ENCODE measurements around the gene UQCRC1. TPM values are rescaled to one million over a fixed set of nuclear protein-coding genes. Genes with fewer than 3 reads are reported as not detected.
A peak's percentile ranks its signal among the peaks of the same experiment; 100 is the strongest.

UQCRC1 gene
- total RNA-seq, 1 donor from 2014 or later, result 273 TPM

GRCh38 chr3:48625600-48625999 is 16.2 kb upstream of the UQCRC1 start:
- DNase-seq (ENCODE audit: extremely low spot score, unreplicated experiment), result no peak
- Mint-ChIP-seq H3K27me3 (no peaks in the 10 kb centered on the region), H3K36me3 (peaks cover 7% of the 10 kb centered on the region), H3K27ac (no peak overlapping the region), H3K9me3 (no peaks in the 10 kb centered on the region), H3K4me3 (no peak overlapping the region), H3K4me1 (ENCODE audit: unreplicated experiment) (no peaks in the 10 kb centered on the region)
- TF ChIP-seq CTCF (conservative IDR thresholded peaks at IDR 0.05), result no peak

- H3K4me3 Mint-ChIP-seq, result no peak overlapping the region
Observed at GRCh38 chr3:48624767-48625166, 15.3 kb upstream of the UQCRC1 start.

GRCh38 chr3:48623851-48624547 is 14.6 kb upstream of the UQCRC1 start:
- Mint-ChIP-seq H3K9me3 (no peaks in the 10 kb centered on the region), H3K27me3 (no peaks in the 10 kb centered on the region), H3K36me3 (peaks cover under 1% of the 10 kb centered on the region), H3K4me3 (no peak overlapping the region), H3K27ac (peak overlapping the region; percentile 1), H3K4me1 (ENCODE audit: unreplicated experiment) (no peaks in the 10 kb centered on the region)
- no peak for DNase-seq (ENCODE audit: extremely low spot score, unreplicated experiment)
- no peak for TF ChIP-seq CTCF (conservative IDR thresholded peaks at IDR 0.05)

More at GRCh38 chr3:48624767-48625166, 15.3 kb upstream of the UQCRC1 start:
- H3K4me1 Mint-ChIP-seq (ENCODE audit: unreplicated experiment), result no peaks in the 10 kb centered on the region
- H3K27ac Mint-ChIP-seq, result peak overlapping the region; percentile 39
- H3K27me3 Mint-ChIP-seq, result no peaks in the 10 kb centered on the region
- peaks cover 7% of the 10 kb centered on the region for H3K36me3 Mint-ChIP-seq
- TF ChIP-seq CTCF (conservative IDR thresholded peaks at IDR 0.05), result no peak
- DNase-seq (ENCODE audit: extremely low spot score, unreplicated experiment), result no peak
- no peaks in the 10 kb centered on the region for H3K9me3 Mint-ChIP-seq

GRCh38 chr3:48621461-48621869 is 12.0 kb upstream of the UQCRC1 start, which contains the start of gene TMEM89:
Gene TMEM89, minus strand, starts transcription at chr3:48621769. Its CDS starts 13 bp downstream, at chr3:48621756.
- H3K4me3 Mint-ChIP-seq, result no peak within 1 kb of the TSS
- H3K27me3 Mint-ChIP-seq, result no peaks in the 10 kb centered on the region
- TF ChIP-seq CTCF (conservative IDR thresholded peaks at IDR 0.05), result no peak
- H3K27ac Mint-ChIP-seq, result no peak within 1 kb of the TSS
- no peaks in the 10 kb centered on the region for H3K36me3 Mint-ChIP-seq
- no peaks in the 10 kb centered on the region for H3K9me3 Mint-ChIP-seq
- no peak for DNase-seq (ENCODE audit: extremely low spot score, unreplicated experiment)
- no peaks in the 10 kb centered on the region for H3K4me1 Mint-ChIP-seq (ENCODE audit: unreplicated experiment)

GRCh38 chr3:48619541-48620524 is 10.4 kb upstream of the UQCRC1 start:
- TF ChIP-seq CTCF (conservative IDR thresholded peaks at IDR 0.05), result no peak
- Mint-ChIP-seq H3K27ac (no peak overlapping the region), H3K27me3 (no peaks in the 10 kb centered on the region), H3K4me3 (no peak overlapping the region), H3K9me3 (no peaks in the 10 kb centered on the region), H3K4me1 (ENCODE audit: unreplicated experiment) (no peaks in the 10 kb centered on the region), H3K36me3 (no peaks in the 10 kb centered on the region)
- DNase-seq (ENCODE audit: extremely low spot score, unreplicated experiment), result no peak

Measured in type B pancreatic cell (in vitro differentiated cells).